Right lung (tissue), 5 donors: ENCODE data around the gene KIF18B. TPM values are rescaled to one million over a fixed set of nuclear protein-coding genes. Genes with fewer than 3 reads are reported as not detected.

Source experiments
- DNase-seq, 2 donors: peaks; one replicate each; pipeline ENCODE4 v3.0.0-alpha.2; 2013
- polyA plus RNA-seq, 5 donors: library from polyadenylated mRNA; unstranded; fragments of 120-200 nt; gene quantifications; one replicate each; pipeline versions ENCODE4 v1.2.1 to v1.2.3, GENCODE V29; 2013; ENCODE audit warnings: inconsistent platforms in 1 of 5, low replicate concordance in 1 of 5; ENCODE audit not compliant: insufficient read length in 5 of 5, insufficient read depth in 1 of 5

The KIF18B gene
- polyA plus RNA-seq, 5 donors: 10.8 to 22.9 (median 14.5) TPM

DNA sequence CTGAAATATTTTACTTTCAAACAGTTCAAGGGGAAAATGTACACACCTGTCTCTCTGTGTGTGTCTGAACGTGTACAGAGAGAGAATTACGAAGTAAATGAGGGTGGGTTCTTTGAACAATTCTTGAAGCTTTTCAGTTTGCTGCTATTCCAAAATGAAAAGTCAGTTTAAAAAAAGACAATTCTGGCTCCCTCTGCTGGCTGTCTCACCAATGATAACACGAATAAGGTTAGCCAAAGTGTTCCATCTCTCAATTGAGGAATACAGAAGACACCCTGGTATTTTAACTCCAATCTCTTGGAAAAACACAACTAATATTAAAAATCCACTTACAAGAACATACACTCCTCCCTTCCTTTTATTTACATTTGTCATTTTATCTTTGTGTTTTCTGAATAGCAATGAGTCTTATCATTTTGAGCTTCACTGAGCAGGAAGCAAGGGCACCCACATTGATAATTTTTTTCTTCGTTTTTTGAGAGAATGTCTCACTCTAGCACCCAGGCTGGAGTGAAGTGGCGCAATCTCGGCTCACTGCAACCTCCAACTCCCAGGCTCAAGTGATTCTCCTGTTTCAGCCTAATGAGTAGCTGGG lies 68.8 kb downstream of the KIF18B start:
- DNase-seq: peak in 1 of 2 donors; percentile 25

DNA sequence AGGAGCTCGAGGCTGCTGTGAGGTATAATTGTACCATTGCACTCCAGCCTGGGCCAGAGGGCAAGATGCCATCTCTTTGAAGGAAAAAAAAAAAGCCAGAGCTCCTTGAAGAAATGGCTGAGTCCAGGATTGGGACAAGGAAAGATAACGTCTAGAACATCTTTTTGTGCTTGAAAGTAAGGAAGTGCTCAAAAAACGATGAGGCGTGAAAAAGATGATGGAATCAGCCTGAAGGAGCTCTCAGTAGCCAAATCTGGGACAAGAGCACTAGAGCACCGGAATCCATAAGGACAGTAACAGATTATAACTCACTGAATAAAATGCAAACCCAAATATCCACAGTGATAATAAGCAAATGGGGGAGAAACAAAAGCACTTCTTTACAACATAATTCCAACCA lies 70.5 kb downstream of the KIF18B start:
- DNase-seq: no peak

DNA sequence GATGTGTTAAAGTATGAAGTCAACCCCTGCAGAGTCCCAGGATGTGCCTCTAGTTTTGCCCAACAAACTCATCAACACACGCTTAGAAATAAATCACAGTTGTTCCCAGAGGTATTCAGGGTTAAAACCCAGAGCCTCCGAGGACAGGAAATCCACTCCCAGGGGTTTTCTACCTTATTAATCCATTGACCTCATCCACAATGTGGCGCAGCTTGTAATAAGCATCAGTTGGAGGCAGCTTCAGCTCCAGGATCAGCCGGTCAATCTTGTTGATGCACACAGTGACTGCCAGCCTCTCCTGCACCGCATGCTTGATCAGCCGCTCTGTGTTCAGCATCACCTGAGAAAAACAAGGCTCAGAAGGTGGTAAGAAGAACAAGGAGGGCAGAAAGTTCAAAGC lies 71.8 kb downstream of the KIF18B start:
- DNase-seq: no peak

Other genes starting within 250 kb of the KIF18B start
- gene DBF4B, start 239.1 kb downstream of the KIF18B start, polyA plus RNA-seq: 10 to 100 TPM; 13.1 to 20.1 (median 15.6) TPM
- 1 to 10 TPM; 1.5 to 3.4 (median 2.8) TPM for gene ADAM11, start 188.8 kb downstream of the KIF18B start, polyA plus RNA-seq
- gene GJC1, start 117.5 kb downstream of the KIF18B start, polyA plus RNA-seq: 10 to 100 TPM; 36.5 to 45.7 (median 39.9) TPM
- 10 to 100 TPM; 13.0 to 21.7 (median 17.7) TPM for gene HIGD1B, start 99.9 kb downstream of the KIF18B start, polyA plus RNA-seq
- gene EFTUD2, start 48.3 kb downstream of the KIF18B start, polyA plus RNA-seq: 10 to 100 TPM; 77.7 to 95.7 (median 92.8) TPM
- gene GFAP, start 32.3 kb downstream of the KIF18B start, polyA plus RNA-seq: under 1 TPM; 0.19 to 0.95 (median 0.58) TPM
- gene C1QL1, start 20.5 kb upstream of the KIF18B start, polyA plus RNA-seq: 1 to 10 TPM; 1.5 to 4.7 (median 2.4) TPM
- gene DCAKD, start 103.9 kb upstream of the KIF18B start, polyA plus RNA-seq: 10 to 100 TPM; 37.3 to 54.2 (median 48.5) TPM
- gene NMT1, start 113.5 kb upstream of the KIF18B start, polyA plus RNA-seq: 10 to 100 TPM; 58.8 to 74.3 (median 63.0) TPM
- 10 to 100 TPM; 12.0 to 26.9 (median 13.4) TPM for gene PLCD3, start 184.7 kb upstream of the KIF18B start, polyA plus RNA-seq
- 10 to 100 TPM; 12.1 to 17.6 (median 15.5) TPM for gene ACBD4, start 187.9 kb upstream of the KIF18B start, polyA plus RNA-seq
- 10 to 100 TPM; 31.6 to 39.4 (median 37.0) TPM for gene HEXIM1, start 200.7 kb upstream of the KIF18B start, polyA plus RNA-seq
- 10 to 100 TPM in 3 of 5 donors, 1 to 10 TPM in 2; 8.0 to 11.1 (median 10.7) TPM for gene HEXIM2, start 214.1 kb upstream of the KIF18B start, polyA plus RNA-seq